Esophagus squamous epithelium (tissue), 4 donors: ENCODE data around the gene RPL26.

Experiments
- POLR2A ChIP-seq, 4 donors: fragments of 450-650 bp; IDR thresholded peaks; one replicate each; pipeline ENCODE4 v1.6.1; 2017; ENCODE audit warnings: antibody characterized with exemption in 4 of 4, mild to moderate bottlenecking in 4 of 4, moderate library complexity in 3 of 4
- TF ChIP-seq, protein P1 (sequence below), 6 experiments: fragments of 450-650 bp in 4 of 6; fragments of 200-600 bp in 2 of 6; sonication (generic) in 2 of 6; IDR thresholded peaks; one replicate each; pipeline ENCODE4 v1.5.1; 2016 to 2019; ENCODE audit warnings: antibody characterized with exemption in 6 of 6, mild to moderate bottlenecking in 4 of 6, moderate library complexity in 4 of 6

GRCh38 chr17:8332688-8333087, 50.3 kb downstream of the RPL26 start:
- TF ChIP-seq, protein P1, sequence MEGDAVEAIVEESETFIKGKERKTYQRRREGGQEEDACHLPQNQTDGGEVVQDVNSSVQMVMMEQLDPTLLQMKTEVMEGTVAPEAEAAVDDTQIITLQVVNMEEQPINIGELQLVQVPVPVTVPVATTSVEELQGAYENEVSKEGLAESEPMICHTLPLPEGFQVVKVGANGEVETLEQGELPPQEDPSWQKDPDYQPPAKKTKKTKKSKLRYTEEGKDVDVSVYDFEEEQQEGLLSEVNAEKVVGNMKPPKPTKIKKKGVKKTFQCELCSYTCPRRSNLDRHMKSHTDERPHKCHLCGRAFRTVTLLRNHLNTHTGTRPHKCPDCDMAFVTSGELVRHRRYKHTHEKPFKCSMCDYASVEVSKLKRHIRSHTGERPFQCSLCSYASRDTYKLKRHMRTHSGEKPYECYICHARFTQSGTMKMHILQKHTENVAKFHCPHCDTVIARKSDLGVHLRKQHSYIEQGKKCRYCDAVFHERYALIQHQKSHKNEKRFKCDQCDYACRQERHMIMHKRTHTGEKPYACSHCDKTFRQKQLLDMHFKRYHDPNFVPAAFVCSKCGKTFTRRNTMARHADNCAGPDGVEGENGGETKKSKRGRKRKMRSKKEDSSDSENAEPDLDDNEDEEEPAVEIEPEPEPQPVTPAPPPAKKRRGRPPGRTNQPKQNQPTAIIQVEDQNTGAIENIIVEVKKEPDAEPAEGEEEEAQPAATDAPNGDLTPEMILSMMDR (IDR thresholded peaks at IDR 0.05): no peak
- TF ChIP-seq POLR2A (IDR thresholded peaks at IDR 0.05): no peak
